NOMO-1 treated with dmso at 0.1 percent for 144 hours (cell line): ENCODE results near the gene PAPPA2.
A peak's percentile ranks its signal among the peaks of the same experiment; 100 is the strongest.

Source experiments
- DNase-seq: peaks from one replicate; lab custom pipeline; 2025; ENCODE audit not compliant: unreplicated experiment; lab: John Stamatoyannopoulos, UW

PAPPA2 gene

DNA sequence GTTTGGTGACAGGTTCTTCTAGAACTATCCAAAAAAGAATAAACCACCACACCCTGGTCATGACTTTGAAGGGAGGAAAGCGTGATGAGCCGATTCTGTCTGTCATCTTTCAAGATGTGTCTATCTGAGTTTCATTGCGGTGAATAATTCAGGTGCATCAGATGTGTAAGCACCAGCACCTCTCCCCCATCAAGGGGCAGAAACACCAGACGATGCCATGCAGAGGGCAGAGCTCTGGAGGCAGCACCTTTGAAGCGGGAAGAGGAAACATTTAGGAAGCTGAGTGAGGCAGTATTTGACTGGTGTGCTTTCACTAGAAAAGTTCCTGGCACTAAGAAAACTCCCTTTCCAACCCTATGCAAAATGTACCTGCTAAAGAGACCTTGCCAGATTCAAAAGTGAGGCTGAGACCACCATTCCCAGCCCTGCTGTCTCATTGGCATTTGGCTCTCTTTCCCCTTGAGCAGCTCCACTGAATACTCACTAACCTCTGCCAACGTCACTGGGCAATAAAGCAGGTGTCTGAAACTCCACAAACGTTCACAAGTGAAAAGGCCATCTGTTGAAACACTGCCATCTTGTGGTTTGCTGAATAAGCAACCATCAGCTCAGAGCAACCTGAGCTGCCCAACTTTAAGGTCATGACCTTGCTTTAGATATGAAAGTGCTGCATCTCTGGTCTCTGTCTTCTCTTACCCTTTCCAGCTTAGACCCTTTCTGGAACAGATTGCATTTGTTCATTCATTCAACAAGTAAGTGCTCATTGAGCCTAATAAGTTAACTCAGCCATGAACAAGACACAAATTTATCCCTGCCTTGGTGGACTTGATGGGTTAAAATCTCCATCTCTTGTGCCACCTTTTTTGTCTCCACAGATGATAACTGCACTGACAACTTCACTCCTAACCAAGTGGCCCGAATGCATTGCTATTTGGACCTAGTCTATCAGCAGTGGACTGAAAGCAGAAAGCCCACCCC is 228.6 kb downstream of the PAPPA2 start:
- peak; percentile 46 for DNase-seq

DNA sequence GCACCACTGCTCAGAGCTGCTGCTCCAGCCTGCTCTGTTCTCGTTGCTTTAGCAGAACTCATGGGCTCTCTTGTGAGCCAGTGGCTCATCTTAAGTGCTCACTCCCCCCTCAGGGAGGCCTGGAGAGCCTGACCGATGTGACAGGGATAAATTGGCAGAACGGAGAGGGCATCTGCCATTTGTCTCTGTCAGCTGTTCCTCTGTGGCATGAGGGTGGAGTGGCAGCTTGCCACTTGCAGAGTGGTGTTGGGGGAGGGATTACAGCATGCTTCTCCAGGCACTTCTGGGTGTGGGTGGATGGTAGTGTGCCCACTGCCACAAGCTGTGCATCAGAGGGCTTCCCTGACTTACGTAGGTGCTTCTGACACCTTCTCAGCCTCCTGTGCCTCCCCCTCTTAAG is 229.5 kb downstream of the PAPPA2 start:
- no peak for DNase-seq

DNA sequence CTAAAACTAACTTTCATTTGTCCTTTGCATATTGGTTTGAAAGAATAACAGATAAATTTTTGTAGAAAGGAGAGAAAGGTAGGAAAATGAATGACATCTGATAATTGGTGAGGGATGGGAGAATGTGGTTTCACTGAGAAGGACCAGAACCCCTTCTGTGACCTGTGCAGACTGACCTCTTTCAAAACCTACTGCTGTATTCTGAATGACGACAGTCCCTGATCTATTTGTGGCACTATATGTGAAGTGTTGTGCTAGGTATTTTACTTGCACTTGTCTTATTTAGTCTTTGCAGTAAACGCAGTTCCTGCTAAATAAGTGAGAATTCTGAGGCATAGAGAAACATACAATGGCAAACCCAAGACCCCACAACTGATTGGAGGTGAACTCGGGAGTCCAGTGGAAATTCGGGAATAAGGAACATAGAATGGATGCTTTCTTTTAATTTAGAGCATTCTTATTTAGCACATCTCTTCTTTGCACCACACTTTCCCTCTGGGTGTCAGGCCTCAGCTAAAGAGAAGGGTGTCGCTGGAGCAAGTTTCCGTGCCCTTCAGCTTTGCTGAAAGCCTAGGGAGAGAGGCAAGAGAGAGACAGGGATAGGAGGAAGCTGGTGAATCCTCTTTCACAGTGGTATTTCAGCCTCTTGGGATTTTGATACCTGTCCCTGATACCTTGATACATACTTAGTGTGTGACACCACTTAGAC is 230.2 kb downstream of the PAPPA2 start:
- no peak for DNase-seq

DNA sequence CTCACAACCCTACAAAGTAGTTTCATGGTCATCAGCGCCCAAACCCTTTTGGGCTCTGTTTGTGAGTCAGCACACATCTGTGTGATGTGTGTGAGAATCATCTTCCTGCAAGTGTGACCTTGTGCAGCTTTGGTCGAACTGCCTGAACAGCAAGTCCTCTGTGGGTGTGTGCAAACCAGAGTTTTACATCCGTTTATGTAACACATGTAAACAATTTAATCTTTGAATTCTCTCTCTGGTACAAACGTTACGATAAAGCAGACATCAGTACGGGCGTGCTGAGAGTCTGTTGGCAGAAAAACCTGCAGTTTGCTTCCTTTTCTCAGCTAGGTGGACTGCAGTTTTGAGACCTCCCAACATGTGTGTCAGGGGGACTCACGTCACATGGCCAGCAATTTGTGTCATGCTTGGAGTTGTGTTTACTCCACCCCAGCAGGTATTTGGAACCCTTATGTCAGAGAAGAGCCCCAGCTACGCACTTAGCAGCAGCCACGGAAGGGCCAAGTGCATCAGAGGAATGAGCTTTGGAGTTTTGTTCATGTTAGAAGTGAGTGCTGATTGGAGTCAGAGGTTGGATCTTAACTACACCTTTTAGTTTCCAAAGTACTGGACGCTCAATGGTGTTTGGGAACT is 230.8 kb downstream of the PAPPA2 start:
- DNase-seq = no peak

DNA sequence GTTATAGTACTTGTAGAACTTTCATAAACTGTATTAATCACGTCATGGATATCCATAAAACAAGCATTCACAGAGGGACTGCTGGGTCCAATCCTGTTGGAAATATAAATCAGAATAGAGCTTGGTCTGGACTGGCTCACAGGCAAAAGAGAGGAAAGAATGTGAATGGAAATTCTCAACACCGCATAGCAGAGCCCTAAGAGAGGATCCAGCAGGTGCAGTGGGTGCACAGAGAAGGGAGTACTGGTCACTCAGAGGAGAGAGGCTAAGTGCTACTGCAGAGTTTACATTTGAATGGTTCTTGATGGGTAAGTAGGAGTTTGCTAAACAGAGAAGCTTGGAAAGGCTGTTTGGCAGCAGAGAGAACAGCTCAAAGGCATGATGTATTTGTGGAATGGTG is 231.7 kb downstream of the PAPPA2 start:
- DNase-seq = no peak

DNA sequence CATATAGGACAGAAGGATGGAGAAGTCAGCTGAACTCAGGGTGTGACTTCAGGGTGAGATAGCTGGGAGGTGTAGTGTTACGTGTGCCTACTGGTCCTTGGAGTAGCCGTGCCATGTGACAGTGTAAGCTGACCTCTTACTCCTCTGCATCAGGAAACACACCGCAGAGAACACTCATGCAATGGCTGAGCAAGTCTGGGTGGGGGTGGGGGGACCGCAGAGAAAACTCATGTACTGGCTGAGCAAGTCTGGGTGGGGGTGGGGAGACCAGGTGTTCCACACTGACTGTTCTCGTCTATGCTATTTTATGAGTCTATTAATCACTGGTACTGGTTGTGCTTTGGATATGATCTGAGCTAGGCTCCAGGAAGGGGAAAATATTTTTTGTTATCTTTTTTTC is 233.1 kb downstream of the PAPPA2 start:
- DNase-seq = no peak

DNA sequence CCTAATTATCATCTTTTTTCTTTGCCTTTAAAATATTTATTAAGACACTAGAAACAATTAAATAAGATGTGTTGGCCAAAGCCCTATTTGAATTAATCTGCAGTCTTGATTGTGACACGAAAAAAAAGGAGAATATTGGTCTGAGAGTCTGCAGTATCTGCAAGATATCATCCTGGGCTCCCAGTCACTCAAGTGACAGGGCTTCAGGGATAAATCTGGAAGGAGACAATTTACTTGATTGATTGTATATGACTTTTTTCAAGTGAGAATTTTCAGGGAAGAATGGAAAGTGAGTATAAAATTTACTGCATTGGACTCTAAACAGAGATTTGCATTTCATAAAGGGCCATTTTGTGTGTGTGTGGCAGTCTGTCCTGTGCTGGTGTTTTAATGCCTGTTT is 233.7 kb downstream of the PAPPA2 start:
- no peak for DNase-seq

DNA sequence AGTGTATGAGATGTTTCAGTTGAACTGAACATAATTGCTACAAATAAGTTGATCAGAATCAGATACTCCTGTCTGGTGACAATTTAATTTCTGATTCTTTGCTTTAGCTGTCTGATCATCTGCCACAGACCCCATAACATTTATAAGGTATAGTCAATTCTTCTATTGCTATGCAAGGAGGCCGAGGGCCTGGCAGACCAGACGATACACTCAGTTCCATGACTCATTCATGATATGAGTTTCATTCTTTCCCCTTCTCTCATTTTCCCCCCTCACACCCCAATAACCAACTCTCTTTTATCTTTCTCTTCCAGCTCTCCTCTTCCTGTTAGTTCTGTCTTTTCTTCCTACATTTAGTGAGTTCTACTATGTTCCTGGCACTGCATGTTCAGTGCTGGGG is 236.8 kb downstream of the PAPPA2 start:
- DNase-seq = no peak

DNA sequence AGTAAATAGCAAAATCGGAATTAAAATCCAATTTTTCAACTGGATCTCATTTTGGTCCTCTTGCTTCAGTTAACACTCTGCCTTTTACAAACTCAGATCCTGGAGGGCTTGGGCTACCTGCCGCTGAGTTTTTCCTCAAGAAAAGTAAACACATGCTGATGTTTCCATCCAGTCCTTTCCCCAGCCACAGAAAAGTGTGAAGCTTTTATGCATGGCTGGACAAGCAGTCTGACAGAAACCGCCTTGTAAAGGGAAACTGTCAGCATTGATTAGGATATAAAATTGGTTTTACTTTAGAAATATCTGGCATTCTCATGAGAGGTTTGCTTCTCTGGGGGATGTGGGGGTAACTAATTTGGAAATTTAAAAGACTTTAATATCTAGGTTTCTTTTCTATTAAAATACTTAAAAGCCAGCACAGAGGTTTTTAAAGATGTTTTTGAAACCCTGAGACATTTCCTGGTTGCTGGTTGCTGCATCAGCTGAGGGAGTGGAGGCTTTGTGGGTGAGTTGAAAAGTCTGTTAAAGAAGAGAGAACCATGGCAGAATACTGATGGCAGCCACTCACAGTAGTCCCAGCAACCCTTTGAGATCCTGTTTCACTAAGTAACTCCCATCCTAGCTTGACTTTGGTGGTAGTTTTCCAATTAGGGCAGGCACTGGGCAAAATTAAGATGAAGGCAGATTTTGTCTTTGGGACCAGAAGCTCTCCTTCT is 238.3 kb downstream of the PAPPA2 start:
- DNase-seq = no peak

DNA sequence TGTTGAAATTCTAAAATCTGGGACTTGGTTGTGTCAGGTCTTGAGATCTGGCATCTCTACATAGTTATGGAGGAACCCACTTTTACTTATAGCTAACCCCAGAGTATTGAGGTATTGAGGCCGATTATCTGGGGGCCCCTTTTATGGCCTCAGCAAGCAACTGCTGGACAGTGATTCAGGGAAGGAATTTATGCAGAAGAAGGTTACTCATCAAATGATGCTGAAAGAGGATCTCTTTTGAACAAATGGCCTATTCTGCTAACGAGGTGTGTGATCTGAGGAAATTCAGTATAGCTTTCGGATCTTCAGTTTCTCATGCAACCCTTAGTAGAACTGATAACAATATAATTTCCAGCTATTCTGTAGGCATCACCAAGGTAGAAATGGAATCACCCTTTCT is 239.9 kb downstream of the PAPPA2 start:
- no peak for DNase-seq

DNA sequence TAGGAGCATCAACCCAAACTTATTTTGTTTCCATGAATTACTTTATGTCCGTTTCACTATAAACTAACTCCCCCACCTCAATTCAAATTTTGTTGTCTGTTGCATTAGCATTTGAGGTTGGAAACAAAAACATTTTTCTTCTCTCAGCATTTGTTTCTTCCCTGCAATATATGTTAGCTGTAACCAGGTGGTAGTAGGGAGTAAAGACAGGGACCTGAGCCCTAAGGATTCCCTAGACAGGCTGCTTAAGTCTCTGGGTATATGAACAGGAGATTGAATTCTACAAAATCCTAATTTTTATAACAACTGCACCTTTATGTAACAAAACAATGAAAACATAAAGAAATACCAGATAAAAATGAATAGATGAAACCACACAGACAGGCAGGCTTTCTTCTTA is 242.6 kb downstream of the PAPPA2 start:
- no peak for DNase-seq

DNA sequence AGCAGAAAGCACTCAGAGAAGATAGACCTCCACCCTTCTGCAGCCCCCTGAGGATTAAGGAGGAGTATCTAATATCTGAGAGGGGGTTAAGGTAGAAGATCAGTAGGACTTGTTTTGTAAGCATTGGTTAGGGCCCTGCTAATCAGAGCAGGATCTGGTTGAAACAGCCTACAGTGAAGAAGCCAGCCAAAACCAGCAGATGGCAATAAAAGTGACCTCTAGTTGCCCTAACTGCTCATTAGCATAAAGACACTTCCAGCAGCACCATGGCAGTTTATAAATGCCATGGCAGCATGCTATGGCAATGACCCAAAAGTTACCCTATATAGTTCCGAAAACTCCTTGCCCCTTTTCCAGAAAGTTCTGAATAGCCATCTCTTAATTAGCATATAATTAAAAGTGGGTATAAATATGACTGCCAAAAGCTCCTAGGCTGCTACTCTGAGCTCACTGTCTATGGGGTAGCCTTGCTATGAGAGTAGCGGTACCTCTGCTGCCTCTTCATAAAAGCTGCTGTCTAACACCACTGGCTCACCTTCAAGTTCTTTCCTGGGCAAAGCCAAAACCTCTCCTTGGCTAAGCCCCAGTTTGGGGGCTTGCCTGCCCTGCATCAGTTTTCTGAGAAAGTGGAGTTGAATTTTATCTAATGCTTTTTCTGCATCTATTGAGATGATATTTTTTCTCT is 254.2 kb downstream of the PAPPA2 start:
- DNase-seq = no peak

DNA sequence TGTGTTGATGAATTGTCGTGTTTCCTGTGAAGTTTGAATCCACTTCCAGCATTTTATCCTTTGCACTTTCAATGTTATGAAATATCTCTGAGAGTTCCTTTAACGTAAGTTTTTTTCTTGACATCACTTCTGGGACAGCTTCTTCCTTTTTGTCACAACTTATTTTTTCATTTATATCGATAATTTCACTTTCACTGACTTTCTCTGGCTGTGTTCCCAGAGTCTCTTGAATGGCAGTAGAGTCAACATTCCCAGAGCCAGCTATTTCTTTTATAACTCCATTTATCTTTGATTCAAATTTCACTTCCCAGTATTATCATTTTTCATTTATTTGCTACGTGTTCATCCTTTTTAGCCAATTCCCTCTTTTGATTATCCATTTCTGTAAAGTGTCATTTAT is 256.5 kb downstream of the PAPPA2 start:
- DNase-seq = no peak

DNA sequence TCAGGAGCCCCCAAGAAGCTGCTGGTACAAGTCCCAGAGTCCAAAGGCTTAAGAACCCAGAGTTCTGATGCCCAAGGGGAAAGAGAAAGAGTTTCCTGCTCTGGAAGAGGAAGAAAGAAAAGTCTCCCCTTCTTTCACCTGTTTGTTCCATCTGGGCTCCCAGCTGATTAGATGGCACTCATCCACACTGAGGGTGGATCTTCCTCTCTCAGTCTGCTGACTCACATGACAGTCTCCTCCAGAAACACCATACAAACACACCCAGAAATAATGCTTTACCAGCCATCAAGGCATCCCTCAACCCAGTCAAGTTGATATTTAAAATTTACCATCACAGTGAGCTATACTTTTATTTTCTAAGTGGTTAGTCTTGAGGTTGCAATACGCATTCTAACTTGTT is 257.9 kb downstream of the PAPPA2 start:
- DNase-seq = no peak

DNA sequence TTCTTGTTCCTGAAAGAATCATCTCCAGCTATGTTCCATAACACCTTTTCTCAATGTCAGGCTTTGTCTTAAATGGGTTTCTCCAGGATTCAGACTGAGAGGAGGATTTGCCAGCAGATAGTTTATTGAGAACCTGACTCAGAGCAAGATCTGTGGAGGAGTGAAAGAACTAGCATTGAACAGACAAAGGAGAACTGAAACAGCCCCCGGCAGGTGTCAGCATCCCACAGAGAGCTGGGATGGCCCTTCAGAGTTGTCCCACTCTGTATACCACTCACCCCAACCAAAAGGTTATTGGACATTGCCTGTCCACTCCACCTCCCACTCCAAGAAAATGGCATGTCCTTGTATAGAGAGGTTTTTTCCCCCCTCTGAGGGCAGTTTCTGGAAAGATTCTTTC is 270.7 kb downstream of the PAPPA2 start:
- no peak for DNase-seq

DNA sequence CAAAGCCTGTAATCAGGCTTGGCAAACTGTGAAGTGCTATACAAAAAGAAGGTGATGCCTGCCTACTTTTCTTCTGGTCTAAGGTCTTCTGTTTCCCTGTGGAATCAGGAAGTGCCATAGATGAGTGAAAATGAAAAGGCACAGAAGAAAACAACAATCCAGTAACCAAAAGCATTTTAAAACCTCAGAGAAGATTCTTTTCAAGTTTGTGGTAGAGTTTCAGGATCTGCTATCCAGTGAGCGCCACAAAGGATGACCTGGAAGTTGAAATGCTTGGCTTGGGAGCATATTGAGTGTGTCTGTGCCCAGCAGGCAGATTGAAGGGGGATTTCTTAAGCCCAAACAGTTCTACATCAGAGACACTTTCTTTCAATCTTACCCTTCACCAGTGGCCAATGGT is 272.2 kb downstream of the PAPPA2 start:
- DNase-seq = no peak

DNA sequence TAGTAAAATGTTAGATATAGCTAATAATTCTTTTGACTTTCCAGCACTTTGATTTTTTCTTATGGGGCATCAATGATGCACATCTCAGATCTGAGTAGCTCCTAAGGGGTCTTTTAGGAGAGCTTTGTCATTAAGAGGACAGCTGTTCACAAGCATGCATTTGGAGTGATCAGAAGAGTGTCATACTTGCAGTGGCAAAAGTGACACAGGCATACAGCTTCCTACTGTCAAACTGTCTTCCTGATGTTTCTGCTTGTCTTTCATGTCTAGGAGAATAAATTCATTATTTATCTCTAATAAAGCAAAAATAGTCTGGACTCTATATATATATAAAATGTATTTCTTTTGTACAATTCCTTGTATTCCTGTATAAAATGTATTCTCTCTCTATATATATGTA is 273.0 kb downstream of the PAPPA2 start:
- no peak for DNase-seq

DNA sequence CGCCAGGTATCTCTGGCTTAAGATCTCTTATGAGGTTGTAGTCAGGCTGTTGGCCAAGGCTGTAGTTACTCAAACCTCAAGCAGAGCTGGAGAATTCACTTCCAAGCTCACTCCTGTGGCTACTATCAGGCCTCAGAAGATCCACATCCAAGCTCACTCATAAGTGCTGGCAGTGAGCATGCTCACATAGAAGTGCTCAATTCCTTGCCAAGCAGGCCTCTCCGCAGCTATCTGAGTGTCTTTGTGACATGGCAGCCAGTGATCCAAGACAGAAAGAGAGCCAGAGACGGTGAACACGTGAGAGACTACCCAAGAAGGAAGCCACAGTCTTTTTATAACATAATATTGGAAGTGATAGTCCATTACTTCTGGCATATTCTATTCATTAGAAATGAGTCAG is 278.2 kb downstream of the PAPPA2 start:
- DNase-seq = no peak

DNA sequence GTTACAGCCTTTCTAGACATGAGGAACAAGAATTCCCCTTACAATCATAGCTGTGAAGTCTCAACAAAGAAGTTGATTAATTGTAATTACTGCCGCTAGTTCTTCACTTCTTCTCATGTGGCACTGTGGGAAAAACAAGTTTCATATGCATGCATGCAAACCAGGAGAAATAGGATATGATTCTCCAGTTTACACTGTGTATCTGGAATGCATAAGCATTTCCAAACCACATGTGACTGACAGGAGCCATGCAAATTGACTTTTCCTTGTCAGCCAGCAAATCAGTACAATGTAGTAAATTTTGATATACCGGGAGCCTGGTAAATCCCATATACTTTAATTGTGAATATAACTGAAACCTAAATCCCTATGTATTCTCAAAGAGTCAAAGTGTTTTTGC is 279.3 kb downstream of the PAPPA2 start:
- no peak for DNase-seq

DNA sequence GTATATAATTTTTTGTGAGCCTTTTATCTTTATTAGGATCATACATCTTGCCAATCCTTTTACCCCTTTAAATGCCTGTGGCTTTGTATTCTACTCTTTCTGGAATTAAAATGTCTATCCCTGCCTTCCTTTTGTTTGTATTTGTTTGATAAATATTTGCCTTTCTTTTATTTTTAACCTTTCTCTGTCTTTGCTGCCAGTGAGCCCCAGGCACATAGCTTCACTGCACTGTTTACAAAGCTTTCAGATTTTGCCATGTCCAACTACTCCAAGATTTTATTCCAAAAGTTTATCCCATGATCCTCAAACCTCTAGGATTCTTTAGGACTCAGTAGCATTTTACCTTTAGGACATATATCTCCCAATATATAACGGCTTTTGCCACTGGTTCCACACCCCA is 281.2 kb downstream of the PAPPA2 start:
- DNase-seq = no peak

DNA sequence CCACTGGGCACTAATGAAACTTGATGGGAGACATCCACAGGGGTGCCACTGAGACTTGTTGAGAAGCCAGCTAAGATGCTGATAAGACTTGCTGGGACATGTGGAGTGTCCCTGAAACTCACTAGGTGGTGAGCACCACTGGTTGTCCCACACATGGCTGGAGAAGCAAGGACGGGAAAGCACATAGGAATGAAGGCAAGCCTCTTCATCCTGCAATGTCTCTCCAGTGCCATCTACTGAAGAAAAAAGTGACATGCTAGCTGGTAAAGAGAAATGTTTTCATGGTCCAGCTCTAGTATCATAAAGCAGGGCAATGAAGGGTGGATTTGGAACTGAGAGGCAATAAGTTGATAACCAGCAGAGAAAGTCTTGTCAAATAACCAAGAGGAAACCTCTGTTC is 283.0 kb downstream of the PAPPA2 start:
- DNase-seq = no peak
